NCI-H2029 (cell line): ENCODE data around the gene HNRNPUL2.

Experiments used
- DNase-seq: peaks from one replicate; lab custom pipeline; 2025; lab: John Stamatoyannopoulos, UW

HNRNPUL2 gene

DNA sequence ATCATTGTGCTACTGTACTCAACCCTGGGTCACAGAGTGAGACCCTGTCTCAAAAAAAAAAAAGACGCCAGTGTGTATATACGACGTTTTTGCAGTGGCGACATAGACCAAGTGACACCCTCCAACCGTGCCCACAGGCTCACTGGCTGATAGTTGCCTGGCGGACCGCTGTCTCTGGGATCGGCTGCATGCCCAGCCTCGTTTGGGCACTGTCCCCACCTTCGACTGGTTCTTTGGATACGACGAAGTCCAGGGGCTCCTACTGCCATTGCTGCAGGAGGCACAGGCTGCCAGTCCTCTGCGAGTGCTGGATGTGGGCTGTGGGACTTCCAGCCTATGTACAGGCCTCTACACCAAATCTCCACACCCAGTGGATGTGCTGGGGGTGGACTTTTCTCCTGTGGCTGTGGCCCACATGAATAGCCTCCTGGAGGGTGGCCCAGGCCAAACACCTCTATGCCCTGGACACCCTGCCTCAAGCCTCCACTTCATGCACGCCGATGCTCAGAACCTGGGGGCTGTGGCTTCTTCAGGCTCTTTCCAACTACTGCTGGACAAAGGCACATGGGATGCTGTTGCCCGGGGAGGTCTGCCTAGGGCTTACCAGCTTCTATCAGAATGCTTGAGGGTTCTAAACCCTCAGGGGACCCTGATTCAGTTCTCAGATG is 60.9 kb downstream of the HNRNPUL2 start:
- no peak for DNase-seq

GRCh38 chr11:62665599-62666258 is 61.5 kb downstream of the HNRNPUL2 start:
- peak; percentile 22 for DNase-seq

- DNase-seq: peak; percentile 91
Observed at GRCh38 chr11:62665075-62665598, 62.1 kb downstream of the HNRNPUL2 start, which contains the start of the genes C11orf98 and CSKMT. C11orf98 (minus strand) TSS chr11:62665210; CDS start chr11:62665169, 41 bp downstream. CSKMT (plus strand) TSS chr11:62665312; CDS start chr11:62665880, 568 bp downstream.

GRCh38 chr11:62664405-62665074 is 62.7 kb downstream of the HNRNPUL2 start:
- DNase-seq: peak; percentile 66
